HUDEP-2 (cell line): ENCODE measurements around the gene SFT2D1.

Experiments used
- DNase-seq, 76 experiments: peaks; one replicate each; lab custom pipeline; 2025; ENCODE audit not compliant: unreplicated experiment in 76 of 76; lab: John Stamatoyannopoulos, UW

The SFT2D1 gene

GRCh38 chr6:166308769-166309589, 33.4 kb downstream of the SFT2D1 start:
- no peak for DNase-seq

GRCh38 chr6:166308033-166308768, 34.1 kb downstream of the SFT2D1 start, which contains the start of gene PRR18:
TSS of gene PRR18 (minus strand) at chr6:166308392. CDS start at chr6:166308142, 250 bp downstream.
- DNase-seq = no peak

DNA sequence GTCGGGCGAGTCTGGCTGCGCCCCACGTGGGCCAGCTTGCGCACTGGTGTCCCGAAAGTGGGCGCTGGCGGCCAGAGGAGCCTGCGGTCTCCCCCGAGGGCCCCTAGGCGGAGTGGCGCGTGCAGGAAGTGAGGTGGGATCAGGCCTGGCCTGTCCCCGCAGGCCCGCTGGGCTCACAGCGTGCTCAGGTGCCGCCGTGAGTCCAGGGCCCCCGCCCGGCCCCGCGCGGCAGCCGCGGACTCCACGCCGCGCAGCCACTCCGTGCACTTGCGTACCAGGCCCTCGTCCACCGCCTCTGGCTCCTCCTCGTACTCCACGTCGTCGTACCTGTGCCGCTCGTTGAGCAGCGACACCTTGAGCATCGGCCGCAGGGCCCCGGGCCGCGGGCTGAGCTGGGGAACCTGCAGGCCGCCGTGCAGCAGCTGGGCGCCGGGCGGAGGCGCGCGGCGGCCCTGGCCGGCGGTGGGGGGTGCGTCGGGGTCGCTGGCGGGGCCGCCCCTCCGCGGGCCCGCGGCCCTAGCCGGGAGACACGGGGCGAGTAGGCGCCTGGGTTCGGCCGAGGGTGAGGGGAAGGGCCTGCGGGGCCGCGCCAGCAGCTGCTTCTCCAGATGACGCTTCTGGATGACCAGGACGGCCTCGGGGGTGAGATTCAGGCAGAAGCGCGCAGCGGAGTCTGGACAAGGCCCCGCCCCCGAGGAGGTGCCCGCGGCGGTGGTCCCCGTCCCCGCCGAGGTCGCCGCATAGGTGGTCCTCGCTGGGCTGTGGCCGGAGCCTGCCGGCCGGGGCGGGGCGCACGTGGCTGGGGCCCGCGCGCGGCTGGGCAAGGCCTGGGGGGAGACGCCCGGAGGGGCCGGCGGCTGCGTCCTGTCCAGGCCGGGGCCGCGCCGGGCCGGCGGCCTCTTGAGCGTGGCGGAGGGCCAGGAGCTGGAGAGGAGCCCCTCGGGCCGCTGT, 35.0 kb downstream of the SFT2D1 start:
- DNase-seq = no peak

GRCh38 chr6:166306378-166307081, 35.8 kb downstream of the SFT2D1 start:
- no peak for DNase-seq

DNA sequence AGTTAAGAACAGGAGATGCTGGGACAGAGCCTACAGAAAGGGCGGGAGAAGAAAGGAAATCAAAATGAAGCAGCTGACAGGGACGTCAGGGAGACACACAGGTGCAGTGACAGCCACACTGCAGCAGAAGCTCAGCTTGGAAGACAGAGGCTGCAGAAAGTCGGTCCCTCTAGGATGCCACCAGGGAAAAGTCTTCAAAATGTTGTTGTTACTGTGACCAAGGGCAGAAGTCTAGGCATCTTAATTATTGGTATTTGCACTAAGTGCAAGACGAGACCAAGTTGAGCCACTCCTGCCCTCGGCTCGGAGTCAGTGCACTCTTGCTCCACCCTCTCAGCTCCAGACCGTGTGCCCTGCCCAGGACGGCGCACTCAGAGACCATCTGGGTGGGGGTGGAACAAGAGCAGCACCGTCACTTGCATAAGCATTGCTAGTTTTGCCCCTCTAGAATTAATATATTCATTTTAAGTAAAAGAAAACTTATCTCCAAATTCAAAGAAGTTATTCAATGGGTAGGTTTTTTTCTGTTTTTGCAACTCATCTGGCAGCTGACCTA, 36.7 kb downstream of the SFT2D1 start:
- no peak for DNase-seq

GRCh38 chr6:166304106-166304505, 38.2 kb downstream of the SFT2D1 start:
- DNase-seq = no peak

DNA sequence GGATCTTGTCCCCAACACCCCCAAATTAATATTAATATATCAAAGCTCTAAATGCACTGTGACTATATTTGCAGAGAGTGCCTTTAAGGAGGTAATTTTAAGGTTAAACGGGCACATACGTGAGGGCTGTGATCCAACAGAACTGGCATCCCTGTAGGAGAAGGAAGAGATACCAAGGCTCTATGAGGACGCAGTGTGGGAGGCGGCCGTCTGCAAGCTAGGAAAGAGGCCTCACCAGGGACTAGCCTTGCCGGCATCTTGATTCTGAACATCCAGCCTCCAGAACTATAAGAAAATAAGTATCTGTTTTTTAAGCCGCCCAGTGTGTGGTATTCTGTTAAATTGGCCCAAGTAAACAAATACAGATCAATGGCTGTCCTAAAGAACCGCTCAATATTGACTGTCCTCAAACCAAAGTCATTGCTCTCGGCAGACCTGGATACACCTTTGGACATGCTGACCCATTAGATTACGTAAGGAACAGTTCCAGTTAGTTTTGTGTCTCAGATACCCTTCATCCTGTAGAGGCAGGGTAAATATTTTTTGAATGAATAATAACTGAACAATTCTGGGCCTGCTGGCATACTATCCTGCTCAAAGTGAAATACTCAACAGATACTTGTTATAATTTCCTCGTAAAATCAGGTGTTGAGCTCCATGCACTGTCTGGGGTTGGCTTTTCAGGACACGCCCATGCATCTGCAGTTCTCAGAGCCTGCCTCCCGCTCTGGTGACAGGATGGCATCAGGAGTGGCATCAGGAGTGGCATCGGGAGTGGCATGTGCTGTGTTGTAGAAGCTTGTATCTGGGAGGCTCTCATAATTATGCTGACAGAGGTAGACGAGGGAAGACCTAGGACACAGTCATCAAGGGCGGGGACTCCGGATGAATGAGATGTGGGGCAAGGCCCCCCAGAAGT, 40.5 kb downstream of the SFT2D1 start:
- DNase-seq = no peak

- no peak for DNase-seq
Measured at GRCh38 chr6:166300357-166300987, 41.9 kb downstream of the SFT2D1 start.

DNA sequence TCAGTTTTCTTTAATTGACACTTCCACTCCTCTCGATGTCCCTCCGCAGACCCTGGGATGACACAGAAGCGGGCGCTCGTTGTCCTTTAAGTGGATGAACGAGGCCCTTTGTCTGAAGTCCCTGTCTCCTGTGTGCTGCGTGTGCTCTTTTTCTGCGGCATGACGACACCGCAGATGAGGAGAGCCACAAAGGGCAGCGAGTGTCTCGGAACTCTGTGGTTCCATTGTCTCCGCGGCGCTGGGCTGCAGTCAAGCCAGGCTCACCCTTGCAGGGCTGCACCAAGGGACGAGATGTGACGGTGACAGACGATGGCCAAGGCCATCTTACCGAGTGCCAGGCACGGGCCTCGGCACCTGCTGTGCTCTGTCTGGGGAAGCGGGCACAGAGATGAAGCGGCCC, 44.7 kb downstream of the SFT2D1 start:
- DNase-seq = no peak

DNA sequence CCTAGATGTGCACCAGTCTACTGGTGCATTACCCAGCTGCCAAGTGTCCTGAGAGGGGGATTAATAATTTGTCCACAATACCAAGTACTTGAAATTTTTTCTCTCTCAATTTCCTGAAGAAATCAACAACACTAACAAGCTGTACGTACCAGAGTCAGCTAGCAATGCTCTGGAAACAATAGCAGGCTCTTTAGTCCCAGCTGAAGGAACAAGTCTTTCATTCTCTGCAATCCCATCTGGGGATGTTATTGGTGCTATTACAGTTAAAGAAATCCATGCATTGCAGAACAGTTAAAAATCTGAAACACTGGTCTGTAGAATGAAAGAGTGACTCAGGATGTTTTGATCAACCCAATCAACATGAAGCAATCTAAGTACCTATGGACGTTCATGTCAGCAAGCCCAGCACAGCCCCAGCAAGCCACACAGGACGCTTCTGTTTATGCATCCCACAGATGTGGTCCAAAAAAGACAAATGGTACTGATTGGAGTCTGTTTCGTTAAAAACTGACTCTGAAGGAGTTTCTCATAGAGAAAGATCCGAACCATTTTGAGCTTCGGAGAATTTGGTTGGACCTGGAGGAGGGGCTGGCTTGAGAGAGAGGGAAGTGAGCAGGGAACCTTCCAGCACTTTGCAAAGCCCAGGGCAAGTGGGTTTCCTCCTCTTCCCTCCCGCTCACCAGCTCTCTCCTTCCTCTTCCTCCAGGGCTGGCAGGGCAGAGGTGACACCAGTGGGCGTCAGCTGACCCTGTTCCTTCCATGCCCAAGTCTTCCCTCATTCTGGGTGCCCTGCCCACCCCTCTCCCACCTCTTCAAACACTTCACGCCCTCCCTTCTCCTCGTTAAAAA, 46.1 kb downstream of the SFT2D1 start:
- DNase-seq = no peak

DNA sequence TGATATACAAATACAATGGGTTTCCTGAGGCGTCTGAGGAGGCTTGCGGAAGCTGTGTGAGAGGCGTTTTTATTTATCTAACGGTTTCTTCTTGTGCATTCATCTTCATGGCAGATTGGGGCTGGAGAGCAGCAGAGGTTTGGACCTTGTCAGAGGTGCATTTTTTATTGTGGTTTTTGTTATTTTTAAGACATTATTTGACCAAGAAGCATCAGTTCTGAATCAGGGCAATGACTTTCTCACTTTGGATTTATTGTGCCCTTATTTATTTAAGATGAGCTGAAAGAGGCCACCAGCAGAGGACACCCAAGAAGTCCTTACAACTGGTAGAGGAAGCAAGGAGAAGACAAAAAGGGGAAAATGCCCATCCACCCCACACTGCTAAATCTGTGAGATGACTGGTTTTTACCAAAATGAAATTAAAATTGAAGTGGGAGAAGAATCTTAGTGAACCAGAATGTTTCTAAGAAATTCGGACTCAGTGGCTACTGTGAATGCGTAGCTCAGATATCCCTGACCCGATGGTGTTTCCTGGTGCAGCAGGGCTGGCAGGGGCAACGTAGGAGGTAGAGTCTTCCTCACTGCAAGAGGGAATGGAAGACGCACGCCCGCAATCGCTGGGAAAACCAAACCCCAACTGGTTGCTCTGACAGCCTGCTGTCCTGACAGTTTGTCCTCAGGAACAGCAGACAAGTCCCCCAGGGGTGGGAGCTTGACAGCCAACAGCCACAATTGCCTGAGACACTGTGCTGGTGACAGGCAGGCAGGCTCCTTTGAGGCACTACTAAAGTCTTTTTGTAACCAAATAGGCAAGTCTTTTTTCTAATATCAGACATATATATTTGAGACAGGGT, 48.4 kb downstream of the SFT2D1 start:
- no peak for DNase-seq

DNA sequence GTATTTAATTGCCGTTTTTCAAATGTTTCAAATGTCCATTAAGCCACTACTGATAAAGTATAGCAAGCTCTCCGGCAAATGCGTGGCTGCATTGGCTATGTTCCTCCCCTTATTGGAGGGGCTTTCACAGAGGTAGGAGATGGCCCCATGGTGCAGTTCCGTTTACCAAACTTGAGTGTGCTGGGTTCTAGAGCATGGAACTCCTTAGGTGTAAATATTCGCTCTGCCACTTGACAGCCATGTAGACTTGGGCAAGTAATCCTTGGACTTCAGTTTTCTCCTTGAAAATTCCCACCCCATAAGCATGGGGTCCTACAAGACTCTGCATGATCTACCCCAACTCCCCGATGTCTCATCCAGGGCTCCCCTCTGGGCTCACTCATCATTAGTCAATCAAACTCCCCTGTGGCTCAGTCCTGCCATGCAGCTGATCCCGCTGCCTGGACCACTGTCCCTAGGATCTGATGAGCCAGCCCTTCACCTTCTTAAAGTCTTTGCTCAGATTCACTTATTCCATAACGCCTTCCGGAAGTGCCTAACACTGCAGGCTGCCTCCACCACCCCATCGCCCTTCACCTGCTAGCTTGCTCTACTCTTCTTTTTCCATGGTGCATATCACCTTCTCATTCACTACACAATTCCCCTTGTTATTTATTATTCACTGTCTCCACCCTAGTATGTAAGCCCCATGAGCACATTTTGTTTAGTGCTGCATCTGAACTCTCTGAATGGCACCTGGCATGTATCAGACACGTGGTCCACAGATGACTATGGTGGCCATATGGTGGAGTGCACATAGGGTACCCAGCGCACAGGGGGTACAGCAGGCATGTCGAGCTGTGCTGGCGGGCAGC, 52.9 kb downstream of the SFT2D1 start:
- no peak for DNase-seq

DNA sequence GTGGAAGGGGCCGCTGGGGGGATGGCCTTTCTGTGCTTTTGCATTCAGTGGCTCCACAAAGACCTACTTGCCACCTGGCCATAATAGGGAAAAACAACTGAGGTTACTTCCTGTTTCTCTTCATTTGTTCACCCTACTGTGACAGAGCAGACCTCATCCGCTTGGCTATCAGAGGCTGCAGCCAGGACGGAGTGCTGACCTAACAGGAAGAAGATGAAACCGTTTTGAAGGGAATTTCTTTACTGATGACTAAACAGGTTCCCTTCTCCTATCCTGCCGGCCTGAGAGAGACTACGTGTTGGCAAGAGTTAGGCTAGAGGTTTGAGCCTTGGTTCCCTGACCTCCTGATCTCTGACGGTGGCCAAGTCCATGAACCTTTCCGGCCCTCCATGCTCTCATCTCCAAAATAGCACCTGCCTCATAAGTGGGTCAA, 55.5 kb downstream of the SFT2D1 start:
- DNase-seq = no peak

- no peak for DNase-seq
Measured at GRCh38 chr6:166285233-166285632, 57.1 kb downstream of the SFT2D1 start.

GRCh38 chr6:166284640-166285039, 57.7 kb downstream of the SFT2D1 start:
- DNase-seq = no peak
